ENCODE data around the gene SMURF1.

The SMURF1 gene

DNA sequence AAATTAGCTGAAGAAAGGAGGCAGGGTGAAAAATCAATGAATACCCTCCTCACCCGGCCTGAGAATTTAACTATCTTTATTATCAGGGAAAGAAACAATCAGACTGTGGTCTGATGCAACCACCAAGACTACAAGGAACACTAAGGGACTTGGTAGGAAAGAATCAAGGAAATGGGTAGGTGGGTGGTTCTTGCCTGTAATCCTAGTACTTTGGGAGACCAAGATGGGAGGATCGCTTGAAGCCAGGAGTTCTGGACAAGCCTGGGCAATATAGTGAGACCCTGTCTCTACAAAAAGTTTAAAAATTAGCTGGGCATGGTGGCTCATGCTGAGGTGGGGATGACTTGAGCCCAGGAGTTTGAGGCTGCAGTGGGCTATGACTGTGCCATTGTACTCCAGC is 12.6 kb downstream of the SMURF1 start:
- Histone ChIP-seq H3K27ac (no peak overlapping the region), H3K4me2 (ENCODE audit: low read length) (no peak overlapping the region), H3K4me3 (ENCODE audit: low read depth, low read length) (no peak overlapping the region), H2AFZ (no peak overlapping the region), H3K4me1 (no peaks in the 10 kb centered on the region), H3K79me2 (peaks cover 27% of the 10 kb centered on the region), H3K9ac (no peak overlapping the region), H3K36me3 (ENCODE audit: control insufficient read depth, insufficient read depth, low read length) (no peaks in the 10 kb centered on the region), H3K27me3 (ENCODE audit: control insufficient read depth, insufficient read depth, low read length) (no peaks in the 10 kb centered on the region), H3K9me3 (ENCODE audit: control insufficient read depth, low read length) (no peaks in the 10 kb centered on the region)
- TF ChIP-seq, protein P1, sequence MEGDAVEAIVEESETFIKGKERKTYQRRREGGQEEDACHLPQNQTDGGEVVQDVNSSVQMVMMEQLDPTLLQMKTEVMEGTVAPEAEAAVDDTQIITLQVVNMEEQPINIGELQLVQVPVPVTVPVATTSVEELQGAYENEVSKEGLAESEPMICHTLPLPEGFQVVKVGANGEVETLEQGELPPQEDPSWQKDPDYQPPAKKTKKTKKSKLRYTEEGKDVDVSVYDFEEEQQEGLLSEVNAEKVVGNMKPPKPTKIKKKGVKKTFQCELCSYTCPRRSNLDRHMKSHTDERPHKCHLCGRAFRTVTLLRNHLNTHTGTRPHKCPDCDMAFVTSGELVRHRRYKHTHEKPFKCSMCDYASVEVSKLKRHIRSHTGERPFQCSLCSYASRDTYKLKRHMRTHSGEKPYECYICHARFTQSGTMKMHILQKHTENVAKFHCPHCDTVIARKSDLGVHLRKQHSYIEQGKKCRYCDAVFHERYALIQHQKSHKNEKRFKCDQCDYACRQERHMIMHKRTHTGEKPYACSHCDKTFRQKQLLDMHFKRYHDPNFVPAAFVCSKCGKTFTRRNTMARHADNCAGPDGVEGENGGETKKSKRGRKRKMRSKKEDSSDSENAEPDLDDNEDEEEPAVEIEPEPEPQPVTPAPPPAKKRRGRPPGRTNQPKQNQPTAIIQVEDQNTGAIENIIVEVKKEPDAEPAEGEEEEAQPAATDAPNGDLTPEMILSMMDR (IDR thresholded peaks at IDR 0.05), result no peak

DNA sequence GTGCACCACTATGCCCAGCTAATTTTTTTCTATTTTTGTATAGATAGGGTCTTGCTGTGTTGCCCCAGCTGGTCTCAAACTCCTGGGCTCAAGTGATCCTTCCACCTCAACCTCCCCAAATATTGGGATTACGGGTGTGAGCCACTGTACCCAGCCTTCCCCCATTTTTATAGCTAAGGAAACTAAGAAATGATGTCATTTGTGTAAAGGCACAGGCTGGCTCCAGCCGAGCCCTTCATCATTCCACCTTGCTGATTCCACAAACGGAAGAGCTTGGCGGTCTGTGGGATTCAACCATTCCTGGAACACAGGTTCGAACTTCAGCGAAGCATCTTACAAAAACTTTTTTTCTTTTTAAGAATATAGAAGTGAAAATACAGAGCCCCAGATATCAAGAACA is 14.4 kb downstream of the SMURF1 start:
- Histone ChIP-seq H2AFZ (no peak overlapping the region), H3K79me2 (peaks cover 38% of the 10 kb centered on the region), H3K4me2 (ENCODE audit: low read length) (no peak overlapping the region), H3K4me1 (no peaks in the 10 kb centered on the region), H3K27me3 (ENCODE audit: control insufficient read depth, insufficient read depth, low read length) (no peaks in the 10 kb centered on the region), H3K9ac (no peak overlapping the region), H3K4me3 (ENCODE audit: low read depth, low read length) (no peak overlapping the region), H3K9me3 (ENCODE audit: control insufficient read depth, low read length) (no peaks in the 10 kb centered on the region), H3K36me3 (ENCODE audit: control insufficient read depth, insufficient read depth, low read length) (no peaks in the 10 kb centered on the region), H3K27ac (no peak overlapping the region)
- TF ChIP-seq, protein P1 (IDR thresholded peaks at IDR 0.05), result no peak

DNA sequence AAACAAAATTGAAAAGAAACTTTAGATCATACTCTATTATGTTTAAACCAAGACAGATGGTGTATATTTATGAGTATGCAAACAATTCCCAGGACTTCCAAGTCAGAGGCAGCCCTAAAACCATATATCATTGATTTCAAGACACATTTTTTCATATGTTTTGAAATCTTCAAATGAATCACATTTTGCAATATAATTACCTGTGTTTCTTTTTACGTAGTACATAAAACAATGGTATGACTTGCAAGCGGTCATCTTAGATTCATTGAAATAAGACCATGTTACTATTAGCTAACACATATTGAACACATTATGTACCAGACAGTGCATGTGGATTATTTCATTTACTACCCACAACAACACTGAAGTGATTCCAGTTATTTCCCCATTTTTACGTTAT is 14.9 kb downstream of the SMURF1 start:
- no peaks in the 10 kb centered on the region for H3K36me3 ChIP-seq (ENCODE audit: control insufficient read depth, insufficient read depth, low read length)
- H3K9ac ChIP-seq, result no peak overlapping the region
- no peak overlapping the region for H3K27ac ChIP-seq
- no peaks in the 10 kb centered on the region for H3K9me3 ChIP-seq (ENCODE audit: control insufficient read depth, low read length)
- no peaks in the 10 kb centered on the region for H3K4me1 ChIP-seq
- TF ChIP-seq, protein P1 (IDR thresholded peaks at IDR 0.05), result no peak
- H3K27me3 ChIP-seq (ENCODE audit: control insufficient read depth, insufficient read depth, low read length), result no peaks in the 10 kb centered on the region
- H3K79me2 ChIP-seq, result peaks cover 42% of the 10 kb centered on the region
- no peak overlapping the region for H3K4me2 ChIP-seq (ENCODE audit: low read length)
- H3K4me3 ChIP-seq (ENCODE audit: low read depth, low read length), result no peak overlapping the region
- no peak overlapping the region for H2AFZ ChIP-seq

DNA sequence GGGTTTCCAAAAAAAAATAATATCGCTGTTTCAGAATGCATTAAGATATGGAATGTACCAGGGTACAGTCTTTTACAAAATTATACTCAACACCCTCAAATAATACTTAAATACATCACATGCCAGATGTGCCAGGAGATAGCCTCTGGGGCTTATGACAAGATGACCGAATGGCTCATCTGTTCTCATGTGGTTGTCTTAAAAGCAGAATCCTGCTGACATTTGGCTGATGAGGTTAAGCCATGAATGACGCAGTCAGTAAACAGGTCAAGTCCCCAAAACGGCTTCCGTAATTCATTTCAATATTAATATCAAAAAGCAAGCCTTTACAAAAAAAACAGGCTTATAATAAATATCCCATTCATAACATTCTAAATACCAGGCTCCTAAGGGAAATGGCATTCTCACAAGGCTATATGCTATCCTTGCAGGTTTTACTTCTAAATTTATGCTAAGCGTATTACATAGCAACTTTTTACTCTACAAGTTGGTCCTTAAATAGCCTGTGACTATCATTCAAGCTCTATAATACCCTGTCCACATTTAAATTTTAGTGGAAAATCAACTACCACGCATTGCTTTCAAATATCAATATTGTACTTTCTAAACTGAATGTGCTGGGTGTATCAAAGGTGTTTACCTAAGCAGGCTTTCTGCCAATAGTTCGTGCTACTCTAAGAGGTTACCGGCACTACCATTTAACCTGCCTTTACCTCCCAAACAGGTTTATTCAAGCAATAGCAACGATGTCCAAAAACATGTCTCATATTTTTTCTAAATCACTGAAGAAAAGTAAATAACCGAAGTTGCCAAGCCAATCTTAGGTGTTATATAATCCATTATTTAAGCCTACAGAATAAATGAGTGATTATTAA is 15.6 kb downstream of the SMURF1 start:
- Histone ChIP-seq H3K36me3 (ENCODE audit: control insufficient read depth, insufficient read depth, low read length) (no peaks in the 10 kb centered on the region), H3K79me2 (peaks cover 45% of the 10 kb centered on the region), H2AFZ (no peak overlapping the region), H3K9me3 (ENCODE audit: control insufficient read depth, low read length) (no peaks in the 10 kb centered on the region), H3K27me3 (ENCODE audit: control insufficient read depth, insufficient read depth, low read length) (no peaks in the 10 kb centered on the region), H3K4me2 (ENCODE audit: low read length) (no peak overlapping the region), H3K9ac (no peak overlapping the region), H3K27ac (no peak overlapping the region), H3K4me3 (ENCODE audit: low read depth, low read length) (no peak overlapping the region), H3K4me1 (no peaks in the 10 kb centered on the region)
- TF ChIP-seq, protein P1 (IDR thresholded peaks at IDR 0.05), result no peak

DNA sequence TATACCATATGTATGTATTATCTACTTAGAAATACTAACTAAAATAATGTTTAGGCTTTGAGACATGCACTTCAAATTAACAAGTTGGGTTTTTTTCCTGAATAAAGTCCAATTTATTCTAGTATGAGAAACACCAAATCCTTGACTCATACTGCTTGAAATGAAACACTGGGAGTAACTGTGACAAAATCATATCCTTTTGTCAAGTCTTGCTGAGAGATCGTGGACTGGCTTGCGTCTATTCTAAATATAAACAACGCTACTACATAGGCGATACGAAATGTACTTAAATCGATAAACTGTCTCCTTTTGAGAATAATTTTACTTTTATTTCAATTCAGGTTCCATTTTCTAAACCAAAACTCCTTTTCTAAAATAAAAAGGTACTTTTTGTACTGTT is 16.3 kb downstream of the SMURF1 start:
- H3K4me3 ChIP-seq (ENCODE audit: low read depth, low read length), result no peak overlapping the region
- H3K27ac ChIP-seq, result no peak overlapping the region
- H3K27me3 ChIP-seq (ENCODE audit: control insufficient read depth, insufficient read depth, low read length), result no peaks in the 10 kb centered on the region
- H2AFZ ChIP-seq, result no peak overlapping the region
- no peak overlapping the region for H3K9ac ChIP-seq
- H3K4me1 ChIP-seq, result no peaks in the 10 kb centered on the region
- H3K9me3 ChIP-seq (ENCODE audit: control insufficient read depth, low read length), result no peaks in the 10 kb centered on the region
- no peak overlapping the region for H3K4me2 ChIP-seq (ENCODE audit: low read length)
- H3K36me3 ChIP-seq (ENCODE audit: control insufficient read depth, insufficient read depth, low read length), result no peaks in the 10 kb centered on the region
- TF ChIP-seq, protein P1 (IDR thresholded peaks at IDR 0.05), result no peak
- H3K79me2 ChIP-seq, result peaks cover 38% of the 10 kb centered on the region

Data from parathyroid adenoma (tissue), 2 donors.